Colonic mucosa (tissue), 4 donors: ENCODE results near the gene HAUS3. TPM values are rescaled to one million over a fixed set of nuclear protein-coding genes. Genes with fewer than 3 reads are reported as not detected.

Experiments used
- DNase-seq: peaks from one replicate; pipeline ENCODE4 v3.0.0-alpha.2; 2020
- H3K27ac ChIP-seq: fragments of 200-600 bp; one replicate; pipeline ENCODE4 v1.8.0; 2021
- H3K27me3 ChIP-seq: fragments of 200-600 bp; one replicate; pipeline ENCODE4 v1.8.0; 2021
- H3K36me3 ChIP-seq: fragments of 200-600 bp; one replicate; pipeline ENCODE4 v1.8.0; 2021
- H3K4me1 ChIP-seq: fragments of 200-600 bp; one replicate; pipeline ENCODE4 v1.8.0; 2021; ENCODE audit warnings: mild to moderate bottlenecking
- H3K4me3 ChIP-seq: fragments of 200-600 bp; one replicate; pipeline ENCODE4 v1.8.0; 2021
- H3K9ac ChIP-seq, 2 donors: one replicate each; pipeline ENCODE4 v1.7.0; 2013; ENCODE audit warnings: control low read depth in 2 of 2, low read depth in 2 of 2, low read length in 2 of 2
- H3K9me3 ChIP-seq: fragments of 200-600 bp; one replicate; pipeline ENCODE4 v1.8.0; 2021
- CTCF ChIP-seq: fragments of 200-600 bp; IDR thresholded peaks from one replicate; pipeline ENCODE4 v1.8.0; 2022; ENCODE audit warnings: antibody characterized with exemption, mild to moderate bottlenecking
- intact Hi-C: fragments of 100-400 bp; cut with DNase I; formaldehyde crosslinking; loops from one replicate; pipeline ENCODE4 v1.14.1; 2022
- total RNA-seq, 2 donors: library from RNA; stranded (reverse); fragmentation: NEBNext Ultra II Directional in 1 of 2; extraction: Animal tissue kit (Norgen Biotek cat#: 25700) in 1 of 2; gene quantifications; one replicate each; pipeline ENCODE4 v1.2.1, GENCODE V29; 2021
- donor health status: healthy.
- donor health status: DM: no; HTN: no; CAD: no.
- donor health status: DM: no; HTN: no; CAD: no.

HAUS3 gene
- total RNA-seq, 2 donors from 2014 or later, result 9.1 to 13.0 TPM

DNA sequence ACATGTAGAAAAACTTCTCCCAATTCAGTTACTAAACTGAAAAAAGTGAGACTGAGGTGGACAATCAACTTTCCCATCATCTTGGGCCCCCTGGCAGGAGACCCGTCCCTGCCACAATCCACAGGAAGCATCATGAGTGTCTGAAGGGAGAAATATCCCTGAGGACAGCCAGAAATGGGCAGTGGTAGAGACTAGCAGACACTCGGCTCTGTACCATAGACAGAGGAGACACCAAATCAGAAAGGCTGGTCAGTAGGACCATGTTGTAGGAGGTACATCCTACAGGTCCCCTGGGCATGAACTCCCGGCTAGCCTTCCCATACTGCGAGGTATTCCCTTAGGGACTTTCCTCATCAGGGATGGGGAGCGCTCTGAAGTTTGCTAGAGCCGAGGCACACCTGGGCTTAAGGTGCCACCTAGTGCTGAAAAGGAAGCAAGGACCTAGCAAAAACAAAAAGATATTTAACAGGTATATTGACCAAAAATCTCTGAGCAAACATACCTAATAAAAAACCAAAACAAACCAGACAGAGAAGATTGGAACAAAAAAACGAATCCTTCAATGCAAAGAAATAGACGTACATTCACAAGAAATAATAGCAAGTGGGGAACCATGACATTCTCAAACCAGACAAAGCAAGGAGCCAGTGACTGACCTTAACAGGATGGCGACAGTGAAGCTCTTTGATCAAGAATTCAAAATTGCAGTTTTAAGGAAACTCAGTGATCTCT lies 55.6 kb downstream of the HAUS3 start:
- Histone ChIP-seq H3K9ac (no peak overlapping the region), H3K27me3 (no peaks in the 10 kb centered on the region), H3K36me3 (no peaks in the 10 kb centered on the region), H3K4me1 (no peaks in the 10 kb centered on the region), H3K4me3 (no peak overlapping the region), H3K27ac (no peak overlapping the region), H3K9me3 (no peaks in the 10 kb centered on the region)
- peak; percentile 43 for TF ChIP-seq CTCF
- intact Hi-C loops, result loop anchor here (10.0 kb wide), 1 partner anchor 271 kb away; no protein-coding TSS in a partner anchor
- no peak for DNase-seq

- Histone ChIP-seq H3K27me3 (no peaks in the 10 kb centered on the region), H3K9me3 (no peaks in the 10 kb centered on the region), H3K4me1 (no peaks in the 10 kb centered on the region), H3K9ac (no peak overlapping the region), H3K27ac (no peak overlapping the region), H3K36me3 (no peaks in the 10 kb centered on the region), H3K4me3 (no peak overlapping the region)
- no peak for TF ChIP-seq CTCF
- intact Hi-C loops, result loop anchor here (10.0 kb wide), 1 partner anchor 269 kb away; no protein-coding TSS in a partner anchor
- no peak for DNase-seq
These were observed 58.5 kb downstream of the HAUS3 start for GRCh38 chr4:2183394-2183793.

- TF ChIP-seq CTCF, result no peak
- no peaks in the 10 kb centered on the region for H3K4me1 ChIP-seq
- no peak overlapping the region for H3K9ac ChIP-seq
- H3K36me3 ChIP-seq, result no peaks in the 10 kb centered on the region
- no peak overlapping the region for H3K27ac ChIP-seq
- no peak for DNase-seq
- no peaks in the 10 kb centered on the region for H3K27me3 ChIP-seq
- intact Hi-C loops, result loop anchor here (10.0 kb wide), 1 partner anchor 268 kb away; no protein-coding TSS in a partner anchor
- H3K9me3 ChIP-seq, result no peaks in the 10 kb centered on the region
- H3K4me3 ChIP-seq, result no peak overlapping the region
These were observed 58.9 kb downstream of the HAUS3 start for GRCh38 chr4:2182994-2183393.

- H3K4me3 ChIP-seq, result no peak overlapping the region
- no peak for TF ChIP-seq CTCF
- H3K27ac ChIP-seq, result no peak overlapping the region
- no peak overlapping the region for H3K9ac ChIP-seq
- no peaks in the 10 kb centered on the region for H3K4me1 ChIP-seq
- no peaks in the 10 kb centered on the region for H3K9me3 ChIP-seq
- H3K36me3 ChIP-seq, result no peaks in the 10 kb centered on the region
- DNase-seq, result no peak
- intact Hi-C loops, result loop anchor here (10.0 kb wide), 1 partner anchor 266 kb away; no protein-coding TSS in a partner anchor
- no peaks in the 10 kb centered on the region for H3K27me3 ChIP-seq
These were observed 61.5 kb downstream of the HAUS3 start for GRCh38 chr4:2180410-2180809.

GRCh38 chr4:2179717-2180116 lies 62.2 kb downstream of the HAUS3 start:
- H3K27me3 ChIP-seq, result no peaks in the 10 kb centered on the region
- no peak overlapping the region for H3K4me3 ChIP-seq
- no peak for DNase-seq
- no peak overlapping the region for H3K27ac ChIP-seq
- intact Hi-C loops, result loop anchor here (10.0 kb wide), 1 partner anchor 265 kb away; no protein-coding TSS in a partner anchor
- no peak for TF ChIP-seq CTCF
- H3K36me3 ChIP-seq, result no peaks in the 10 kb centered on the region
- no peaks in the 10 kb centered on the region for H3K4me1 ChIP-seq
- no peaks in the 10 kb centered on the region for H3K9me3 ChIP-seq
- H3K9ac ChIP-seq, result no peak overlapping the region
